ENCODE results near the gene CHST11.

DNA sequence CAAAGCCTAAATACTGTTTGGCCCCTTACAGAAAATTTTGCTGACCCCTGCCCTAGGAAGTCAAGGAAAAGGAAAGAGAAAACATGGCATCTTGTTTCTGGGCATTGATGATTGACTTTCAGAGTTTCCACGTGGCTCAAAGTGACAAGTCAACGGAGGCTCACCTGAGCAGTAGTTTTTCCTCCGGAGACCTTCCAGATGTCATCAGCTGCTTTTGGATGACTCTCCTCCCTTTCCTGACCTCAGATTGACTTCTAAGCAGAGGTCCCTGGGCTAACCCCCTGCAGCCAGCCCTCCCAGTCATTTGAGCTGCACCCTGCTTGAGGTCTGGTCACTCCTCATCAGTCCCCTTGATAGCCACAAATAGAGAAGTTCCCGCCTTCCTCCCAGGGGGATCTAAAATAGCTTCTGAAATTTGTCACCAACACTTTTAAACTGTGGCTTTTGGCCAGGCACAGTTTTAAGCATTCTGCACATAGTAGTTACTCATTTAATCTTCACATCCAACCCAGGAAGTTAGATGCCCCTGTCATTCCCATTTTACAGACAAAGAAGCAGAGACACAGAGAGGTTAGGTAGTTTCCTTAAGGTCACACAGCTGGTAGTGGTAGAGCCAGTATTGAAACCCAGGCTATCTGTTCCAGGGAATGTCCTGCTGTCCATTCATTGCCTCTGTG, 143.4 kb downstream of the CHST11 start:
- TF ChIP-seq, protein P1, sequence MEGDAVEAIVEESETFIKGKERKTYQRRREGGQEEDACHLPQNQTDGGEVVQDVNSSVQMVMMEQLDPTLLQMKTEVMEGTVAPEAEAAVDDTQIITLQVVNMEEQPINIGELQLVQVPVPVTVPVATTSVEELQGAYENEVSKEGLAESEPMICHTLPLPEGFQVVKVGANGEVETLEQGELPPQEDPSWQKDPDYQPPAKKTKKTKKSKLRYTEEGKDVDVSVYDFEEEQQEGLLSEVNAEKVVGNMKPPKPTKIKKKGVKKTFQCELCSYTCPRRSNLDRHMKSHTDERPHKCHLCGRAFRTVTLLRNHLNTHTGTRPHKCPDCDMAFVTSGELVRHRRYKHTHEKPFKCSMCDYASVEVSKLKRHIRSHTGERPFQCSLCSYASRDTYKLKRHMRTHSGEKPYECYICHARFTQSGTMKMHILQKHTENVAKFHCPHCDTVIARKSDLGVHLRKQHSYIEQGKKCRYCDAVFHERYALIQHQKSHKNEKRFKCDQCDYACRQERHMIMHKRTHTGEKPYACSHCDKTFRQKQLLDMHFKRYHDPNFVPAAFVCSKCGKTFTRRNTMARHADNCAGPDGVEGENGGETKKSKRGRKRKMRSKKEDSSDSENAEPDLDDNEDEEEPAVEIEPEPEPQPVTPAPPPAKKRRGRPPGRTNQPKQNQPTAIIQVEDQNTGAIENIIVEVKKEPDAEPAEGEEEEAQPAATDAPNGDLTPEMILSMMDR (IDR thresholded peaks at IDR 0.05) = no peak
- no peak for TF ChIP-seq POLR2A (IDR thresholded peaks at IDR 0.05)
